GM21367 (cell line): ENCODE measurements around the gene UBR1.
"Not testable (repeated sequence)": the region's sequence is repeated elsewhere in the genome, so short reads cannot be mapped to it uniquely, and the experiment has no call there.

Source experiments
- ATAC-seq: cut with Tn5 transposase; IDR thresholded peaks from one replicate; pipeline ENCODE4 v1.9.1; 2021; ENCODE audit not compliant: unreplicated experiment

Gene UBR1

DNA sequence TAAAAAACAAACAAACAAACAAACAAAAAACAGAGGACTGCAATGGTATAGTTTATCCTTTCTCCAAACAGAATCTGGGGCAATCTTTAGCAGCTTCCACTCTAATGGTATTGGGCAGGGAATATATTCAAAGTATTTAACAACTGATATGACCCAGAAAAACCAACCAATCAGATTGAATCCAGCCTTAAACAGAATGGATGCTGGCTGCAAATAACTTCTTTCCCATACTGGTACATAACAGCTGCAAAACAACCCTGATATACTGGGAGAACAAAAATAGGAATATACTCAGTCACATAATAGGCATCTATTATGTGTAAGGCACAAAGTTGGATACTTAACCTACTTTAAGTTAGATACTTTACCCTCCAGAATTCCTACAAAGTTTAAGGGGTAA, 49.1 kb downstream of the UBR1 start:
- ATAC-seq = no peak

DNA sequence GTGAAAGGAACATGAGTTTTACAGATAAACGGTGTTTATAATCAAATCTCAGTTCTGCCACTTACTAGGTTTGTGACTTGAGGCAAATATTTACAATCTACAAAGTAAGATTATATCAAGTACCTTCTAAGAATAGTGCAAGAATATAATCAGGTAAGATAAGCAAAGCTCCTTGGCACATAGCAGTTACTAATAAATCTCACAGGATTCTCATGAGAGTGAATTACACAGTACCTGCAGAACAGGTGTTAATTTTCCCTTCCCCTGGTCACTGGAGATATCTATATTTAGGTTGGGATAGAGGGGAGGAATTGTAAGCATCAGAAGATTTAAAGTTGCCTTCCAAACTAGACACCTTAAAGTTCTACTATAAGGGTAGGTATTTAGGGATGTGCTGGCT, 53.0 kb downstream of the UBR1 start:
- no peak for ATAC-seq

DNA sequence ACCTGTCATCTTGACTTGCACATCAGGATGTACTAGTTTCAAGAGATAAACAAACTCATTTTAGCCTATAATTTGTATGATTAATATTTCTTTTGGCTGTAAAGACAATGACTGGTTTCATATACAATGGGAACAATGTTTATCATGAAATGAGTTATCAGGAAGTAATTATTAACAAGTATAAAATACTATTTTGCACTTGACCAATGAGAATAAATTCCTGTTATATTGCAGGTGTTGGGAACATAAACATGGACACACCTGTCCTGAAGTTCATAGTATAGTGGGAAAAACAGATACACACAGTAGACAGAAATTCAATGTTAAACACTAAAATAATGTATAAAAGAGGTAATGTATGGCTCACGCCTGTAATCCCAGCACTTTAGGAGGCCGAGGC, 56.9 kb downstream of the UBR1 start:
- ATAC-seq = no peak

DNA sequence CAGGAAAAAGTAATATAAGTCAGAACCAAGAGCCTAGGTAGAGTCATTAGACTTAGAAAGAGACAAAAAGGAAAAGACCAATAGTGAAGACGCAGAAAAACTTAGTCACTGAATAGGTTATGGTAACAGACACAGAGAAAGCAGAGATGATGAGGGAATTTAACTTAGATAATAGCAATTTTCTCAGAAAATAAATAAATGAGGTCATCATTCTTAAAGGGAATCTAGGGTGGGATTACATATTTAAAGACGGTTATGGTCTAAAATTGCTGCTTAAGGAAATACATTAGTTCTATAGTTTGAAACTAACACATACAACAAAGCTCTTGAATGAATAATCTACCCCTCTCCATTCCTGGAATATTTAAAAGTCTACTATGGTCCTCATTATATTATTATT, 59.4 kb downstream of the UBR1 start:
- no peak for ATAC-seq

DNA sequence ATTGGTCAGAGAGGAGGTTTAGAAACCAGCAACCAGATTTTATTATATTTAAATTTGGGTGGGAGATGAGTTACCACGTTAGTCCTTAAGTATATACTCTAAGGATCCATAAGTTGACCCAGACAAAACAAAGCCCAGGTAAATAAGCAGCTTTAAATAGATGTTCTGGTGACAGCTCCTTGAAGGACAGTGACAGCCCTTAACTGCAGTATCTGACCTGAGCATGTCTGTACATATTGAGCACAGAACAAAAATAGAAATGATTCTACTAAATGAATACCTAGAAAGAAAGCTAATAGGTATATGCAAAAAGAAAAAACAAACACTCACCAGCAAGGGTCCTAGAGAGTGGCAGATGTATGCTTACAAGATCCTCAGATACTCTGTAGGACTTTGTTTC, 63.0 kb downstream of the UBR1 start:
- ATAC-seq = no peak

DNA sequence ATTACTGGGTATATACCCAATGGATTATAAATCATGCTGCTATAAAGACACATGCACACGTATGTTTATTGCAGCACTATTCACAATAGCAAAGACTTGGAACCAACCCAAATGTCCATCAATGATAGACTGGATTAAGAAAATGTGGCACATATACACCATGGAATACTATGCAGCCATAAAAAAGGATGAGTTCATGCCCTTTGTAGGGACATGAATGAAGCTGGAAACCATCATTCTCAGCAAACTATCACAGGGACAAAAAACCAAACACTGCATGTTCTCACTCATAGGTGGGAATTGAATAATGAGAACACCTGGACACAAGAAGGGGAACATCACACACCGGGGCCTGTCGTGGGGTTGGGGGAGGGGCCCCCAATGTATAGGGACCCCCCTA, 64.8 kb downstream of the UBR1 start:
- ATAC-seq = not testable (repeated sequence)

DNA sequence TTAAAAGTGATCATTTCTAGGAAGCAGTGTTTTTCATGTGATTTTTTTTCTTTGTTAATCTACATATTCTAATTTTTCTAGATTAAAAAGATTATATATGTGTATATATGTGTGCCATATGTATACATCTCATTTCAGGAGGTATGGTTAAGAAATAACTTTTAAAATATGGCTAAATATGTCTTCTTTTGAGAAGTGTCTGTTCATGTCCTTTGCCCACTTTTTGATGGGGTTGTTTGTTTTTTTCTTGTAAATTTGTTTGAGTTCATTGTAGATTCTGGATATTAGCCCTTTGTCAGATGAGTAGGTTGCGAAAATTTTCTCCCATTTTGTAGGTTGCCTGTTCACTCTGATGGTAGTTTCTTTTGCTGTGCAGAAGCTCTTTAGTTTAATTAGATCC, 70.6 kb downstream of the UBR1 start:
- ATAC-seq = not testable (repeated sequence)

DNA sequence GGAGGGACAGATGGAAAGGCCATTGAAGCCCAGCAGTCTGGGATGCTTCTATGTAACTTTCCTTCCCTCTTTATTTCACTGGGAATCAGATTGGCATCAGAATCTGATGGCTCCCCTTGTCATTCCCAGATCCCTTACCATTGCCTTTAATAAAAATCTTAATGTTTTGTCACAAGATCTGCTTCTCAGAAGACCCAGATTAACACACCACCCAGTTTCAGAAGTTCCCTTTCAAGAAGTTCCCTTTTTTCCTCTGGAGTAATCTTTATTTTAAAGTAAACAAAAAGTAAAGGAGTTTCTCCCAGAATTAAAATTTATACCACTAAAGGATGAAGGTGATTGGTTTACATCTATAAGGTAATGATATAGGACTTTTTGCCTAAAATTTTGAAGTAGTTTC, 76.4 kb downstream of the UBR1 start:
- no peak for ATAC-seq

DNA sequence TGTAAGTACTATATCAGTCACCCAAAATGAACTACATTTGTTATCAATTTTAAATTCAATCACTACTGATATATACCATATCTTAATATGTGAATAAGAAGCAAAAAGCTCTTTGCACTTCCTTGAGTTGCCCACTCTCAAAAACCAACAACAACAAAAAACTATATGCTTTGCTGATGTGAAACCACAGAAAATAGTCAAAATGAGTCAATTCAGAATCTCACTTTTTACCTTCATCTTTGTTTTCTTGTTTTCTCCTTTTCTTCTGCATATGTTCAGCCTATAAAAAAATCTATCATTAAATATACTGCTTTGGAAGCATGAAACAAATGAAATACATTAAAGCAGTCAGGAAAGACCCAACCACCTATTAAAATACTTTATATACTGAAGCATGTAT, 80.7 kb downstream of the UBR1 start:
- no peak for ATAC-seq

DNA sequence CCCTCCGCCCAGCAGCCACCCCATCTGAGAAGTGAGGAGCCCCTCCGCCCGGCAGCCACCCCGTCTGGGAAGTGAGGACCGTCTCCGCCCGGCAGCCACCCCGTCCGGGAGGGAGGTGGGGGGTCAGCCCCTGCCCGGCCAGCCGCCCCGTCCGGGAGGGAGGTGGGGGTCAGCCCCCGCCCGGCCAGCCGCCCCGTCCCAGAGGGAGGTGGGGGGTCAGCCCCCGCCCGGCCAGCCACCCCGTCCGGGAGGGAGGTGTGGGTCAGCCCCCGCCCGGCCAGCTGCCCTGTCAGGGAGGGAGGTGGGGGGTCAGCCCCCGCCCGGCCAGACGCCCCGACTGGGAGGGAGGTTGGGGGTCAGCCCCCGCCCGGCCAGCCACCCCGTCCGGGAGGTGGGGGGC, 91.2 kb downstream of the UBR1 start:
- not testable (repeated sequence) for ATAC-seq

DNA sequence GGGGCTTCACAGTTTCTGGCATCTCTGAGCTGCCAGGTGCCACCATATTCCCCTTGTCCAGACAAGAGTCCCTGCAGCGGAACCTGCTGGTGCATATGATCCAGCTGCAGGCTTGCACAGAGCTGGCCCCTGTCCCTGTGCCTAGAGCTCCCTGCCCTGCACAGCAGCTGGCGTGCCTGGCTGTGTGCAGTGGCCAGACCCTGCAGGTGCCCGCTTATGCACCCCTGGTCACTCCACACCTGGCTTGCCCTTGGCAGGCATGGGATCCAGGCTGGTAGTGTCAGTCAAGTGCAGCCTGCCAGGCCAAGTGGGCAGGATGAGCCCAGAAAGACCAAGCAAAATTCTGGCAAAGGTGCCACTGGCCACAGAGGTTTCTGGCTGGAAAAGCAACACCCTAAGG, 96.6 kb downstream of the UBR1 start:
- ATAC-seq = no peak

DNA sequence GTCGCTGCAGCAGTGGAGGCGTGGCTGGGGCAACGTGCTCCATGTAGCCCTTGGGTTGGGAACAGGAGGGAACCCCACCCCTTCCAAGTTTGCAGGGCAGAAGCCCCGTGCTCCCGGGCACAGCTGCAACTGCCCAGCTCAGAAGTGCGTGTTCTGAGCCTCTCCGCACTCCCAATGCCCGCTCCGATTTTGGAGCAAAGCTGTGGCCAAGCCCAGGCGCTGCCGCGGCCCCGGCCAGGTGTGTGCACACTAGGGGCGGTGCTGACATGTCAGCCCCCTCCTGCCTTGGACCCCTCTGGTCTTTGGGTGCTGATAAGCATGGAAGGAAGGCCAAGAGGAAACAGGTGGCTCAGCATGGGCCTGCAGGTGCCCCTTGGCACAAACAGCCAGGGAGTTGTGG, 97.7 kb downstream of the UBR1 start:
- ATAC-seq = no peak

DNA sequence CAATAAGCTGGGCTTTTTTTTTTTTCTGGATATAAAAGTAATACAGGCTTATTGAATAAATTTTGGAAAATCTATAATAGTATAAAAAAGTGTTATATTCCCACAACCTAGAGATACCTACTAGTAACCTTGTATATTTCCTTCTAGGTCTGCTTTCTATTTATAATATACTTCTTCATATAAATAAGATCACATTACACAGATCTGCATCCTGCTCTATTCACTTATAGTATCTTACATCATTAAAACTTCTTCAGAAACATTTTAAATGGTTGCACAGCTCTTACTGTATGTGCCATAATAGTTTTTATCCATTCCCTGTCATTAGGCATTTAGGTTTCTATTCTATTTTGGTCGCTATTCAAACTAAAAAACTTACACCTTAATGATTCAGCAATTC, 98.3 kb downstream of the UBR1 start:
- no peak for ATAC-seq

DNA sequence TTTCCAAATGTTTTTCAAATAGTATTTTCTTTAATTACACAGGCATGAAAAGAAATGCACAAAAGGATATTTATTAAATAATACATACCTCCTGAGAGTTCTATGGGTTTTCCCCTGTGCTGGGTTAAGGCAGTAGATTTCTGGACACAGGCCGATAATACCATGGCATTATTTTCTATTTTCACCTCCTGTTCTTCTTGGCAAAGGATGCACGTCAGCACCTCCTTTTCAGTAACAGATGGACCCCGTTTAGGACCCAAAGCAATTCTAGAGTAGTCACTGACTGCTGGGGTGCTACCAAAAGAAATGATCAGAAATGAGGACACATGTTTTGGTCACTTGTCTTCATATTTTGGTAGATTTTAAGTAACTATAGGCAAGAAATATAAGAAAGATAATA, 98.8 kb downstream of the UBR1 start:
- ATAC-seq = no peak

DNA sequence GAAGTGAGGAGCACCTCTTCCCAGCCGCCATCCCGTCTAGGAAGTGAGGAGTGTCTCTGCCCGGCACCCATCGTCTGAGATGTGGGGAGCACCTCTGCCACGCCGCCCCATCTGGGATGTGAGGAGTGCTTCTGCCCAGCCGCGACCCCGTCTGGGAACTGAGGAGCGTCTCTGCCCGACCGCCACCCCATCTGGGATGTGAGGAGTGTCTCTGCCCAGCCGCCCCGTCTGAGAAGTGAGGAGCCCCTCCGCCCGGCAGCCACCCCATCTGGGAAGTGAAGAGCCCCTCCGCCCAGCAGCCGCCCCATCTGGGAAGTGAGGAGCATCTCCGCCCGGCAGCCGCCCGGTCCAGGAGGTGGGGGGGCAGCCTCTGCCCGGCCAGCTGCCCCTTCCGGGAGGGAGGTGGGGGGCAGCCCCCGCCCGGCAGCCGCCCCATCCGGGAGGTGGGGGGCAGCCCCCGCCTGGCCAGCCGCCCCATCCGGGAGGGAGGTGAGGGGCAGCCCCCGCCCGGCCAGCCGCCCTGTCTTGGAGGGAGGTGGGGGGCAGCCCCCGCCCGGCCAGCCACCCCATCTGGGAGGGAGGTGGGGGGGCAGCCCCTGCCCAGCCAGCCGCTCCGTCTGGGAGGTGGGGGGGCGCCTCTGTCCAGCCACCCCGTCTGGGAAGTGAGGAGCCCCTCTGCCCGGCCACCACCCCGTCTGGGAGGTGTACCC, 100.8 kb downstream of the UBR1 start:
- ATAC-seq = not testable (repeated sequence)

DNA sequence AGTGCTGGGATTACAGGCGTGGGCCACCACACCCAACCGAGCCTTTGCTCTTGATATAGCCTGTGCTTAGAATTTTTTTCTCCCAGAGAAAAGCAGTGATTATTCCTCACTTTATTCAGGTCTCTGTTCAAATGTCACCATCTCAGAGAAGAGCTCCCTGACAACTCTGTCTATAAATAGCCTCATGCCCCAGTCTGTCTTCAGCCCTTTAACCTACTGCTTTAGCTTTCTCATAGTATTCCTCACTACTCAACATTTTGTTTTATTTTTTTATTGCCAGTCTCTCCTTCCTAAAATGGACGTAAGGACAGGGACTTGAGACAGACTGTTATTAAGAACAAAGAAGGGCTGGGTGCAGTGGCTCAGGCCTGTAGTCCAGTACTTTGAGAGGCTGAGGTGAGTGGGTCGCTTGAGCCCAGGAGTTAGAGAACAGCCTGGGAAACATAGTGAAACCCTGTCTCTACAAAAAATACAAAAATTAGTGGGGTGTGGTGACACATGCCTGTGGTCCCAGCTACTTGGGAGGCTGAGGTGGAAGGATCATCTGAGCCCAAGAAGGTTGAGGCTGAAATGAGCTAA, 106.5 kb downstream of the UBR1 start:
- ATAC-seq = no peak

DNA sequence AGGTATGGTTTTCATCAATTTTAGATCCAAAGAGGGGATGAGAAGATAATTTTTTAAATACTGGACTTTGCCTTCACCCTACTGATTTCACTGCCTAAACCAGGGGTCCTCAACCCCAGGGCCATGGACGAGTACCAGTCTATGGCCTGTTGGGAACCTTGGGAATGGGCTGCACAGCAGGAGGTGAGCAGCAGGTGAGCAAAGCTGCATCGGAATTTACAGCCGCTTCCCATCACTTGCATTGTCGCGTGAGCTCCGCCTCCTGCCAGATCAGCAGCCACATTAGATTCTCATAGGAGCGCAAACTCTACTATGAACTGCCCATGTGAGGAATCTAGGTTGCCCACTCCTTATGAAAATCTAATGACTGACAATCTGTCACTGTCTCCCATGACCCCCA, 109.0 kb downstream of the UBR1 start:
- ATAC-seq = no peak

DNA sequence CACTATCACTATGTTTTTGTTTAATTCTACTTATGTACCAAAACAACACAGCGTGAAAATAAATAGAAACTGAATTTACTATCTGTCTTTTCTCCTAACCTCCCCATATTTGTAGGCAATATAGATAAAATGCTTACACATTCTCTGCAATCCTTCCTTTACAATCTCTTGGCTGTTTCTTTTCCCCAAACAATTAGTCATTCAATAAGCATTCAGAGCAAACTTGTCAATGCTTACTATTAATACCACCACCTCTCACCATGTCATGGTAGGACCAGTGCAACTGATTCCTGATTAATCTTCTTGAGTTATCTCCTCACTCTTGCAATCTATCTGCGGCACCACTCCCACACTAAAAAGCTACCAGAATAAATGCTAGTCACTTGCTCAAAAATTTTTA, 111.3 kb downstream of the UBR1 start:
- no peak for ATAC-seq

DNA sequence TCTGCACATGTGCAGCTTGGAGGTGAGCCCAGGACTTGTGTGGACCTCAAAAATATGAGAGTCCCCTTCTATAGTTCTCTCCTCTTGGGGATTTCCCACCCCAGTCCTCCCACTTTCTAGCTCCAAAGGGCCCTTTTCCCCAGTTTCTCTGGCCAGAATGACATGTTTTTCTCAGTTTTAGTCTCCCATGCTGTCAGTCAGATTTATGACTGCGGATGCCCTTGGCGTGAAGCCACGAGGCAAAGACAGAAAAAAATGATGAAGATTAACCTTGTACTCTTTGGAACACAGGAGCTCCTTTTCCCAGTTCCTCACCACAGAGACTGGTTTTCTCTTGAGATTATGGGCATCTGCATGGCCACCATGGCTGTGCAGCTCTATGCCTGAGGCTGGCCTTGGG, 113.2 kb downstream of the UBR1 start:
- no peak for ATAC-seq

DNA sequence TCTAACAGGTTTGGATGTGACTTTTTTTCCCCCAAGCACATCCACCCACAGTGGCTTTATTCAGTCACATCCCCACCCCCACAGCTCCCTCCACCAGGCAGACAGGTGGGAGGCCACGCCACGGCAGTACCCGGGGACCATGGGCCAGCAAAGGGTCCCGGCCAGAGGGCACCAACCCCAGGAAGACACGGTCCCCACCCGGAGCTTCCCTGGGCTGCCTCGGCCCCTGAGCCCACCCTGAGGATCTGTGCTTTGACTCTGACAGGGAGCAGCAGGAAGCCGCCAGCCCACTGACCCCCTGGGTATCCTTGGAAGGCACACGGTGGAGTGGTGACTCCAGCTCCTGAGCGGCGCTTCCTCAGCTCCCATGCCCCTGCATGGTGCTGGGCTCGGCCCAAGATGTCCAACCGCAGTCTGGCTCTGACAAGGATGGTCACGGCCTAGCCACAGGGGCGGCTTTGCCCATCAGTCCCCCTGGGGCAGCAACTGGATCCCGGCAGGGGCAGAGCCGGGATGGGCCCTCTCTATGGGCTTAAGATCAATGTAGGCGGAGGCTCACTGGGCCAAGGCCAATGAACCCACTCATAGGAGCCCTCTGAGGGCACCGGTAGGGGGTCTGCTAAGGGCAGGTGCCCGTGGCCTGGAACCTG, 119.0 kb downstream of the UBR1 start:
- ATAC-seq = no peak

DNA sequence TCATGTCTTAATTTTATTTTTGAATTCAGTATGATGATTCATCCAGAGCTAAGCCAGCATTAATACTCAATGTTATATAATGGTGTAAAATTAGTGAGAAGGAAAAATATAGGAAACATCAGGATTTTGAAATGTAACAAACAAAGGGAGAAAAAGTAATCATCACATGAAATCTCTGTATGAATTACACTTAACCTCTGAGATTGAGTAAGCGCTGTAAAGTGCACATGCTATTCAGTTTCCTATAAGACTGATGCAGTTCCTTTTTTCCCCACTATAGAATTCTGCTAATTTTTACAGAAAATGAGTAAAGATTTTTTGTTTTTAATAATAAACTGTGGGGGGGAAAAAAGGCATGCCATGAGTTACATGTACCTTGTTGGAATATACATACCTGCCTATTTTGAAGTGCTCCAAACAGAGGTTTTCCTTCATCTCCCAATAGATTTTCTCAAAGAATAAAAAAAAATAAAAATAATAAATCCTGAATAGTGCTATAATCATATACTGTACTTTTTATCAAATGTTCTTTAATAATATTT, 121.3 kb downstream of the UBR1 start:
- ATAC-seq = no peak

DNA sequence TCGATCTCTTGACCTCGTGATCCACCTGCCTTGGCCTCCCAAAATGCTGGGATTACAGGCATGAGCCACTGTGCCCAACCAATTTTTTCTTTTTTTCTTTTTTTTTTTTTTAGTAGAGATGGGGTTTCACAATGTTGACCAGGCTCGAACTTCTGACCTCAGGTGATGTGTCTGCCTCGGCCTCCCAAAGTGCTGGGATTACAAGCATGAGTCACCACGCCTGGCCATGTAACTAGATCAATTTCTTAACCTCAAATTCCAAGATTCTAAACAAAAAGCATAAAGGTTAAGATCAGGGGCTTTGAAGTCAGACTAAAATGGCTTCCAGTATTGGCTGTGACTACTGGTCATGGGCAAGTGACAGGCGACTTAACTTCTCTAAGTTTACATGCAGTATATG, 126.7 kb downstream of the UBR1 start:
- ATAC-seq = not testable (repeated sequence)
